Measurements from ENCODE around the gene RPL15. TPM values are rescaled to one million over a fixed set of nuclear protein-coding genes. Genes with fewer than 3 reads are reported as not detected.

The RPL15 gene
- polyA plus RNA-seq, 1 donor: 2,646 TPM

GRCh38 chr3:23885210-23885609 lies 31.7 kb upstream of the RPL15 start:
- WGBS (ENCODE audit: insufficient coverage, low lambda C conversion rate): no CpG with 5 or more reads among the region's 6 CpGs
- Histone ChIP-seq H3K4me1 (ENCODE audit: control insufficient read depth, insufficient read depth, low read length) (no peaks in the 10 kb centered on the region), H3K27ac (ENCODE audit: low read length) (no peak overlapping the region)

GRCh38 chr3:23886311-23886710 lies 30.6 kb upstream of the RPL15 start:
- H3K36me3 ChIP-seq (ENCODE audit: control insufficient read depth, insufficient read depth, low read length): peaks cover 25% of the 10 kb centered on the region
- no peak overlapping the region for H3K27ac ChIP-seq (ENCODE audit: low read length)
- 100% methylated on average over 2 of the region's 3 CpGs for WGBS (ENCODE audit: insufficient coverage, low lambda C conversion rate)
- H3K9me3 ChIP-seq (ENCODE audit: control insufficient read depth, low read depth, low read length): peaks cover 6% of the 10 kb centered on the region
- no peaks in the 10 kb centered on the region for H3K27me3 ChIP-seq (ENCODE audit: control insufficient read depth, insufficient read depth, low read length)
- no peak overlapping the region for H3K4me3 ChIP-seq (ENCODE audit: low read length)
- no peaks in the 10 kb centered on the region for H3K4me1 ChIP-seq (ENCODE audit: control insufficient read depth, insufficient read depth, low read length)
- no peak for DNase-seq

More at GRCh38 chr3:23885210-23885609, 31.7 kb upstream of the RPL15 start:
- Histone ChIP-seq H3K36me3 (ENCODE audit: control insufficient read depth, insufficient read depth, low read length) (peaks cover 22% of the 10 kb centered on the region), H3K9me3 (ENCODE audit: control insufficient read depth, low read depth, low read length) (peaks cover 6% of the 10 kb centered on the region), H3K4me3 (ENCODE audit: low read length) (no peak overlapping the region), H3K27me3 (ENCODE audit: control insufficient read depth, insufficient read depth, low read length) (no peaks in the 10 kb centered on the region)
- no peak for DNase-seq

- peaks cover 25% of the 10 kb centered on the region for H3K36me3 ChIP-seq (ENCODE audit: control insufficient read depth, insufficient read depth, low read length)
- WGBS (ENCODE audit: insufficient coverage, low lambda C conversion rate): 27% methylated on average over 2 of the region's 3 CpGs
- no peaks in the 10 kb centered on the region for H3K4me1 ChIP-seq (ENCODE audit: control insufficient read depth, insufficient read depth, low read length)
- no peak overlapping the region for H3K4me3 ChIP-seq (ENCODE audit: low read length)
- no peaks in the 10 kb centered on the region for H3K27me3 ChIP-seq (ENCODE audit: control insufficient read depth, insufficient read depth, low read length)
- no peak for DNase-seq
- H3K27ac ChIP-seq (ENCODE audit: low read length): no peak overlapping the region
- no peaks in the 10 kb centered on the region for H3K9me3 ChIP-seq (ENCODE audit: control insufficient read depth, low read depth, low read length)
Observed at GRCh38 chr3:23888617-23889228, 28.2 kb upstream of the RPL15 start.

- no peaks in the 10 kb centered on the region for H3K27me3 ChIP-seq (ENCODE audit: control insufficient read depth, insufficient read depth, low read length)
- H3K4me1 ChIP-seq (ENCODE audit: control insufficient read depth, insufficient read depth, low read length): no peaks in the 10 kb centered on the region
- H3K4me3 ChIP-seq (ENCODE audit: low read length): no peak overlapping the region
- peaks cover 28% of the 10 kb centered on the region for H3K36me3 ChIP-seq (ENCODE audit: control insufficient read depth, insufficient read depth, low read length)
- WGBS (ENCODE audit: insufficient coverage, low lambda C conversion rate): no CpG with 5 or more reads among the region's 2 CpGs
- no peaks in the 10 kb centered on the region for H3K9me3 ChIP-seq (ENCODE audit: control insufficient read depth, low read depth, low read length)
- no peak overlapping the region for H3K27ac ChIP-seq (ENCODE audit: low read length)
- DNase-seq: no peak
Observed at GRCh38 chr3:23889386-23889785, 27.5 kb upstream of the RPL15 start.

GRCh38 chr3:23889950-23890349 lies 27.0 kb upstream of the RPL15 start:
- 90% methylated on average over 2 of the region's 5 CpGs for WGBS (ENCODE audit: insufficient coverage, low lambda C conversion rate)
- peaks cover 32% of the 10 kb centered on the region for H3K36me3 ChIP-seq (ENCODE audit: control insufficient read depth, insufficient read depth, low read length)

GRCh38 chr3:23894254-23895061 lies 22.5 kb upstream of the RPL15 start:
- no peak for DNase-seq
- Histone ChIP-seq H3K27me3 (ENCODE audit: control insufficient read depth, insufficient read depth, low read length) (no peaks in the 10 kb centered on the region), H3K27ac (ENCODE audit: low read length) (no peak overlapping the region), H3K9me3 (ENCODE audit: control insufficient read depth, low read depth, low read length) (no peaks in the 10 kb centered on the region), H3K4me3 (ENCODE audit: low read length) (no peak overlapping the region), H3K4me1 (ENCODE audit: control insufficient read depth, insufficient read depth, low read length) (no peaks in the 10 kb centered on the region), H3K36me3 (ENCODE audit: control insufficient read depth, insufficient read depth, low read length) (peaks cover 36% of the 10 kb centered on the region)
- 81% methylated on average over 3 of the region's 8 CpGs for WGBS (ENCODE audit: insufficient coverage, low lambda C conversion rate)

More at GRCh38 chr3:23889950-23890349, 27.0 kb upstream of the RPL15 start:
- no peak for DNase-seq
- Histone ChIP-seq H3K4me3 (ENCODE audit: low read length) (no peak overlapping the region), H3K4me1 (ENCODE audit: control insufficient read depth, insufficient read depth, low read length) (no peaks in the 10 kb centered on the region), H3K27me3 (ENCODE audit: control insufficient read depth, insufficient read depth, low read length) (no peaks in the 10 kb centered on the region), H3K9me3 (ENCODE audit: control insufficient read depth, low read depth, low read length) (no peaks in the 10 kb centered on the region), H3K27ac (ENCODE audit: low read length) (no peak overlapping the region)

- Histone ChIP-seq H3K4me3 (ENCODE audit: low read length) (no peak overlapping the region), H3K9me3 (ENCODE audit: control insufficient read depth, low read depth, low read length) (no peaks in the 10 kb centered on the region), H3K27me3 (ENCODE audit: control insufficient read depth, insufficient read depth, low read length) (no peaks in the 10 kb centered on the region), H3K36me3 (ENCODE audit: control insufficient read depth, insufficient read depth, low read length) (peaks cover 32% of the 10 kb centered on the region), H3K4me1 (ENCODE audit: control insufficient read depth, insufficient read depth, low read length) (no peaks in the 10 kb centered on the region), H3K27ac (ENCODE audit: low read length) (no peak overlapping the region)
- no peak for DNase-seq
- WGBS (ENCODE audit: insufficient coverage, low lambda C conversion rate): 100% methylated on average over 2 of the region's 4 CpGs
Observed at GRCh38 chr3:23895181-23895580, 21.8 kb upstream of the RPL15 start.

- WGBS (ENCODE audit: insufficient coverage, low lambda C conversion rate): 83% methylated on average over 4 of the region's 6 CpGs
- H3K36me3 ChIP-seq (ENCODE audit: control insufficient read depth, insufficient read depth, low read length): peaks cover 23% of the 10 kb centered on the region
Observed at GRCh38 chr3:23900744-23901143, 16.2 kb upstream of the RPL15 start.

GRCh38 chr3:23904545-23904944 lies 12.4 kb upstream of the RPL15 start:
- no peaks in the 10 kb centered on the region for H3K27me3 ChIP-seq (ENCODE audit: control insufficient read depth, insufficient read depth, low read length)
- no peak for DNase-seq
- no peaks in the 10 kb centered on the region for H3K9me3 ChIP-seq (ENCODE audit: control insufficient read depth, low read depth, low read length)
- peaks cover 18% of the 10 kb centered on the region for H3K36me3 ChIP-seq (ENCODE audit: control insufficient read depth, insufficient read depth, low read length)
- H3K4me1 ChIP-seq (ENCODE audit: control insufficient read depth, insufficient read depth, low read length): no peaks in the 10 kb centered on the region
- no peak overlapping the region for H3K4me3 ChIP-seq (ENCODE audit: low read length)
- no peak overlapping the region for H3K27ac ChIP-seq (ENCODE audit: low read length)

More at GRCh38 chr3:23900744-23901143, 16.2 kb upstream of the RPL15 start:
- Histone ChIP-seq H3K27me3 (ENCODE audit: control insufficient read depth, insufficient read depth, low read length) (no peaks in the 10 kb centered on the region), H3K9me3 (ENCODE audit: control insufficient read depth, low read depth, low read length) (no peaks in the 10 kb centered on the region), H3K4me3 (ENCODE audit: low read length) (no peak overlapping the region), H3K27ac (ENCODE audit: low read length) (no peak overlapping the region), H3K4me1 (ENCODE audit: control insufficient read depth, insufficient read depth, low read length) (no peaks in the 10 kb centered on the region)
- no peak for DNase-seq

GRCh38 chr3:23909341-23909740 lies 7.6 kb upstream of the RPL15 start:
- DNase-seq: no peak
- WGBS (ENCODE audit: insufficient coverage, low lambda C conversion rate): 92% methylated on average over 2 of the region's 7 CpGs
- no peaks in the 10 kb centered on the region for H3K4me1 ChIP-seq (ENCODE audit: control insufficient read depth, insufficient read depth, low read length)

More at GRCh38 chr3:23909341-23909740, 7.6 kb upstream of the RPL15 start:
- H3K27ac ChIP-seq (ENCODE audit: low read length): no peak overlapping the region
- no peaks in the 10 kb centered on the region for H3K27me3 ChIP-seq (ENCODE audit: control insufficient read depth, insufficient read depth, low read length)
- H3K9me3 ChIP-seq (ENCODE audit: control insufficient read depth, low read depth, low read length): no peaks in the 10 kb centered on the region
- H3K4me3 ChIP-seq (ENCODE audit: low read length): no peak overlapping the region
- peaks cover 12% of the 10 kb centered on the region for H3K36me3 ChIP-seq (ENCODE audit: control insufficient read depth, insufficient read depth, low read length)
